SK-N-SH treated with all-trans-retinoic acid at 6 μM for 48 hours (cell line): ENCODE results near the gene GABARAP.

ENCODE experiments used
- ATAC-seq: fragments of 200-7000 bp; cut with Tn5 transposase; 3 replicates; pipeline ENCODE4 v1.9.1; 2020; ENCODE audit warnings: mild to moderate bottlenecking, moderate library complexity
- BACH2 ChIP-seq: fragments of 250-450 bp; sonication (Bioruptor Pico); IDR thresholded peaks from 2 replicates; pipeline ENCODE4 v1.9.0; 2021; ENCODE audit warnings: mild to moderate bottlenecking, borderline replicate concordance
- ESRRG ChIP-seq: fragments of 250-450 bp; sonication (Bioruptor Pico); IDR thresholded peaks from 2 replicates; pipeline ENCODE4 v1.6.1; 2021; ENCODE audit warnings: mild to moderate bottlenecking
- ISL1 ChIP-seq: fragments of 250-450 bp; sonication (Bioruptor Pico); IDR thresholded peaks from 2 replicates; pipeline ENCODE4 v2.1.2; 2022; ENCODE audit warnings: mild to moderate bottlenecking, moderate library complexity
- OSR1 ChIP-seq: fragments of 250-450 bp; sonication (Bioruptor Pico); IDR thresholded peaks from 2 replicates; pipeline ENCODE4 v1.8.0; 2022; ENCODE audit warnings: moderate library complexity, mild to moderate bottlenecking, inconsistent platforms
- PPARA ChIP-seq: fragments of 250-450 bp; sonication (Bioruptor Pico); IDR thresholded peaks from 2 replicates; pipeline ENCODE4 v1.5.0; 2020; ENCODE audit warnings: mild to moderate bottlenecking, borderline replicate concordance
- RARB ChIP-seq: fragments of 250-450 bp; sonication (Bioruptor Pico); IDR thresholded peaks from 2 replicates; pipeline ENCODE4 v1.8.0; 2021; ENCODE audit warnings: mild to moderate bottlenecking, moderate library complexity
- SNAI2 ChIP-seq: fragments of 250-450 bp; sonication (Bioruptor Pico); IDR thresholded peaks from 2 replicates; pipeline ENCODE4 v1.5.0; 2020; ENCODE audit warnings: mild to moderate bottlenecking, moderate library complexity
- TCF4 ChIP-seq: fragments of 250-450 bp; sonication (Bioruptor Pico); IDR thresholded peaks from 2 replicates; pipeline ENCODE4 v1.8.0; 2021; ENCODE audit warnings: mild to moderate bottlenecking, moderate library complexity, borderline replicate concordance
- TOX ChIP-seq: fragments of 250-450 bp; sonication (Bioruptor Pico); IDR thresholded peaks from 2 replicates; pipeline ENCODE4 v1.8.0; 2021; ENCODE audit warnings: mild to moderate bottlenecking, moderate library complexity, borderline replicate concordance
- ZC3H10 ChIP-seq: fragments of 250-450 bp; sonication (Bioruptor Pico); IDR thresholded peaks from 2 replicates; pipeline ENCODE4 v1.5.1; 2021; ENCODE audit warnings: mild to moderate bottlenecking, moderate library complexity
- ZFP3 ChIP-seq: fragments of 250-450 bp; sonication (Bioruptor Pico); IDR thresholded peaks from 2 replicates; pipeline ENCODE4 v1.5.0; 2020; ENCODE audit warnings: mild to moderate bottlenecking, moderate library complexity
- ZFP30 ChIP-seq: fragments of 450-650 bp; formaldehyde crosslinking; IDR thresholded peaks from 2 replicates; pipeline ENCODE4 v1.5.0; 2022; ENCODE audit warnings: mild to moderate bottlenecking, moderate library complexity
- ZNF565 ChIP-seq: fragments of 450-650 bp; formaldehyde crosslinking; conservative IDR thresholded peaks from 2 replicates; pipeline ENCODE4 v1.5.0; 2020; ENCODE audit warnings: low read depth, mild to moderate bottlenecking, moderate library complexity
- ZNF70 ChIP-seq: fragments of 450-650 bp; formaldehyde crosslinking; IDR thresholded peaks from 2 replicates; pipeline ENCODE4 v1.5.0; 2020; ENCODE audit warnings: mild to moderate bottlenecking, moderate library complexity
- ZNF8 ChIP-seq: fragments of 450-650 bp; formaldehyde crosslinking; IDR thresholded peaks from 2 replicates; pipeline ENCODE4 v1.5.0; 2020; ENCODE audit warnings: mild to moderate bottlenecking, moderate library complexity
- TF ChIP-seq, protein P1 (sequence below): fragments of 250-450 bp; sonication (Bioruptor Pico); IDR thresholded peaks from 2 replicates; pipeline ENCODE4 v1.5.1; 2020; ENCODE audit warnings: low read depth, mild to moderate bottlenecking, moderate library complexity
- TF ChIP-seq, protein P2 (sequence below): fragments of 250-450 bp; sonication (Bioruptor Pico); IDR thresholded peaks from 2 replicates; pipeline ENCODE4 v1.8.0; 2020; ENCODE audit warnings: mild to moderate bottlenecking, moderate library complexity, borderline replicate concordance
- TF ChIP-seq, protein P3 (sequence below): fragments of 250-450 bp; sonication (Bioruptor Pico); IDR thresholded peaks from 2 replicates; pipeline ENCODE4 v1.8.0; 2021; ENCODE audit warnings: low read depth, mild to moderate bottlenecking, moderate library complexity, borderline replicate concordance
- TF ChIP-seq, protein P4 (sequence below): fragments of 250-450 bp; sonication (Bioruptor Pico); IDR thresholded peaks from 2 replicates; pipeline ENCODE4 v1.5.0; 2020; ENCODE audit warnings: mild to moderate bottlenecking, moderate library complexity

The GABARAP gene

DNA sequence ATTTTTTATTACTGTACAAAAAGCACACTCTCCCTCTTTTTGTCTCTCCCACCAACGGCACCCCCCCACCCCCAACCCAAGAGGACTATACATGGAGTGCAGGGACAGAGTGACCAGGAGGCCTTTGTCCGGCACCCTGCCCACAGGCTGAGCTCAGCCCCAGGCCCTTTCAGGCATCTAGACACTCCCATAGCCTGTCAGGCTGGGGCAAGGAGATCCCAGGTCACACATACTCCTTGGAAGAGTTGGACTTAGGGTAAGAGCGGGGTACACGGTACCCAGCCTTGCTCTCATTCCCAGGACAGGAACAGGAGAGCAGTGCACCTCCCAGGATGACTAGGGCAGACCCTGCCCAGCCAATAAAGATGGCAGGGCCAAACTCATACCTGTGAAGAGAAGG lies 17.9 kb upstream of the GABARAP start (continued):
- TF ChIP-seq RARB (CRISPR knock-in tag) = no peak
- no peak for TF ChIP-seq TCF4 (CRISPR knock-in tag)
- no peak for TF ChIP-seq ESRRG (CRISPR knock-in tag)
- TF ChIP-seq ZFP3 (CRISPR knock-in tag) = no peak
- TF ChIP-seq, protein P1, sequence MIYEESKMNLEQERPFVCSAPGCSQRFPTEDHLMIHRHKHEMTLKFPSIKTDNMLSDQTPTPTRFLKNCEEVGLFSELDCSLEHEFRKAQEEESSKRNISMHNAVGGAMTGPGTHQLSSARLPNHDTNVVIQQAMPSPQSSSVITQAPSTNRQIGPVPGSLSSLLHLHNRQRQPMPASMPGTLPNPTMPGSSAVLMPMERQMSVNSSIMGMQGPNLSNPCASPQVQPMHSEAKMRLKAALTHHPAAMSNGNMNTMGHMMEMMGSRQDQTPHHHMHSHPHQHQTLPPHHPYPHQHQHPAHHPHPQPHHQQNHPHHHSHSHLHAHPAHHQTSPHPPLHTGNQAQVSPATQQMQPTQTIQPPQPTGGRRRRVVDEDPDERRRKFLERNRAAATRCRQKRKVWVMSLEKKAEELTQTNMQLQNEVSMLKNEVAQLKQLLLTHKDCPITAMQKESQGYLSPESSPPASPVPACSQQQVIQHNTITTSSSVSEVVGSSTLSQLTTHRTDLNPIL (CRISPR knock-in tag) = no peak
- TF ChIP-seq TOX = no peak
- TF ChIP-seq ZFP30 (CRISPR knock-in tag) = no peak
- no peak for TF ChIP-seq ZNF565 (CRISPR knock-in tag)
- no peak for TF ChIP-seq PPARA (CRISPR knock-in tag)
- no peak for TF ChIP-seq BACH2 (CRISPR knock-in tag)

DNA sequence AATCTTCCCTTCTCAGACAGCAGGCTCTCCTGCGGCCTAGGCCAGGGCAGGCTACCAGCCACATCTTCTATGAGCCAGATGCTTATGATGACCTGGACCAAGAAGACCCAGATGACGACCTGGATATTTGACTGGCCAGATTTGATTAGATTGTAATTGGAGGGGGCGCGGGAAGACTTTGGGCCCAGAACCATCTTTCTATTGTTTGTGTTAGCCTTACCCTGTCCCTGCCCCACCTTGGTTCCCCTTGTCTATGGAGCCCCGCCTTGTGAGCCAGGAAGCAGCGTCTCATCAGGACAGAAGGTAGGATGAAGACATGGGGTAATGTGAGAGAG lies 17.3 kb upstream of the GABARAP start:
- no peak for ATAC-seq
- no peak for TF ChIP-seq ZNF8
- TF ChIP-seq ZC3H10 = no peak
- no peak for TF ChIP-seq OSR1
- TF ChIP-seq ZFP3 (CRISPR knock-in tag) = no peak
- no peak for TF ChIP-seq ESRRG (CRISPR knock-in tag)
- no peak for TF ChIP-seq ZFP30 (CRISPR knock-in tag)
- TF ChIP-seq, protein P2, sequence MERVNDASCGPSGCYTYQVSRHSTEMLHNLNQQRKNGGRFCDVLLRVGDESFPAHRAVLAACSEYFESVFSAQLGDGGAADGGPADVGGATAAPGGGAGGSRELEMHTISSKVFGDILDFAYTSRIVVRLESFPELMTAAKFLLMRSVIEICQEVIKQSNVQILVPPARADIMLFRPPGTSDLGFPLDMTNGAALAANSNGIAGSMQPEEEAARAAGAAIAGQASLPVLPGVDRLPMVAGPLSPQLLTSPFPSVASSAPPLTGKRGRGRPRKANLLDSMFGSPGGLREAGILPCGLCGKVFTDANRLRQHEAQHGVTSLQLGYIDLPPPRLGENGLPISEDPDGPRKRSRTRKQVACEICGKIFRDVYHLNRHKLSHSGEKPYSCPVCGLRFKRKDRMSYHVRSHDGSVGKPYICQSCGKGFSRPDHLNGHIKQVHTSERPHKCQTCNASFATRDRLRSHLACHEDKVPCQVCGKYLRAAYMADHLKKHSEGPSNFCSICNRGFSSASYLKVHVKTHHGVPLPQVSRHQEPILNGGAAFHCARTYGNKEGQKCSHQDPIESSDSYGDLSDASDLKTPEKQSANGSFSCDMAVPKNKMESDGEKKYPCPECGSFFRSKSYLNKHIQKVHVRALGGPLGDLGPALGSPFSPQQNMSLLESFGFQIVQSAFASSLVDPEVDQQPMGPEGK = no peak
- TF ChIP-seq ZNF70 = no peak
- no peak for TF ChIP-seq ZNF565 (CRISPR knock-in tag)
- TF ChIP-seq, protein P1 (CRISPR knock-in tag) = no peak
- TF ChIP-seq, protein P3, sequence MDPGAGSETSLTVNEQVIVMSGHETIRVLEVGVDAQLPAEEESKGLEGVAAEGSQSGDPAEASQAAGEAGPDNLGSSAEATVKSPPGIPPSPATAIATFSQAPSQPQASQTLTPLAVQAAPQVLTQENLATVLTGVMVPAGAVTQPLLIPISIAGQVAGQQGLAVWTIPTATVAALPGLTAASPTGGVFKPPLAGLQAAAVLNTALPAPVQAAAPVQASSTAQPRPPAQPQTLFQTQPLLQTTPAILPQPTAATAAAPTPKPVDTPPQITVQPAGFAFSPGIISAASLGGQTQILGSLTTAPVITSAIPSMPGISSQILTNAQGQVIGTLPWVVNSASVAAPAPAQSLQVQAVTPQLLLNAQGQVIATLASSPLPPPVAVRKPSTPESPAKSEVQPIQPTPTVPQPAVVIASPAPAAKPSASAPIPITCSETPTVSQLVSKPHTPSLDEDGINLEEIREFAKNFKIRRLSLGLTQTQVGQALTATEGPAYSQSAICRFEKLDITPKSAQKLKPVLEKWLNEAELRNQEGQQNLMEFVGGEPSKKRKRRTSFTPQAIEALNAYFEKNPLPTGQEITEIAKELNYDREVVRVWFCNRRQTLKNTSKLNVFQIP (CRISPR knock-in tag) = no peak
- no peak for TF ChIP-seq TOX

DNA sequence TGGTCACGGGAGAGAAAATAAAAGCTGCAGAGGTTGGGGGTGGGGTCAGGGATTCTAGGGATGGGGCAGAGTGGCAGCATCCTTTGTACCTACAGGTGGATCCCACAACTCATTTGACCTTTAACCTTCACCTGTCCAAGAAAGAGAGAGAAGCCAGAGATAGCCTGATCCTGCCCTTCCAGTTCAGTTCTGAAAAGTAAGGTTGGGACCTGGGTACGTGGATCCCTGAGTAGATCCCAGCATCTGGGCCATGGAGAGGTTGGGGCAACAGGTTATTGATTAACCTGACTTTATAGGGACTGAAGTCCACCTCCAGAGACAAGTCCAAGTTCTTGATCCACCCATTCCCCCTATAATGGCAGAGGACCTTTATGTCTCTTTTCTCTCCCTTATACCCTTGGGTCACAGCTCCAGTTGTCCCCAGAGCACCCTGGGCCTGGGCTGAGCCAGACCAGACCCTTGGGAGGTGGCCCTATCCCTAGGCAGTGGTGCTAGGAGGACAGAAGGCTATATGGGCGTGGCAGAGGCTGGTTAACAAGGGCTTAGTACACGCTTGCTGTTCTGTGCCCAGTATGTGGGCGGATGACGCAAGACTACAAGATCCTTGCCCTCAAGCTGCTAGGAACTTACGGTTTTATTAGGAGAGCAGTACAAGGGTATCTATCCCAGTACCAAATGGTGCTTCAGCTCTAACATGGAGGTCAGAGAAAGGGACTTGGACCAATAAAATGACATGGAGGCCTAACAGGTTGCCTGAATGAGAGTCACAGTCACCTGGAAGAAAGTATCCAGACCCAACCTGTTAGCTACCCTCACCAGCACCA lies 16.7 kb upstream of the GABARAP start:
- no peak for ATAC-seq

More for the DNA sequence above, 16.7 kb upstream of the GABARAP start:
- TF ChIP-seq OSR1 (no peak), ZFP3 (CRISPR knock-in tag) (no peak), TOX (no peak), ZC3H10 (no peak), ZNF8 (no peak), ISL1 (CRISPR knock-in tag) (no peak), SNAI2 (no peak)
- TF ChIP-seq, protein P1 (CRISPR knock-in tag) = no peak
- TF ChIP-seq, protein P4, sequence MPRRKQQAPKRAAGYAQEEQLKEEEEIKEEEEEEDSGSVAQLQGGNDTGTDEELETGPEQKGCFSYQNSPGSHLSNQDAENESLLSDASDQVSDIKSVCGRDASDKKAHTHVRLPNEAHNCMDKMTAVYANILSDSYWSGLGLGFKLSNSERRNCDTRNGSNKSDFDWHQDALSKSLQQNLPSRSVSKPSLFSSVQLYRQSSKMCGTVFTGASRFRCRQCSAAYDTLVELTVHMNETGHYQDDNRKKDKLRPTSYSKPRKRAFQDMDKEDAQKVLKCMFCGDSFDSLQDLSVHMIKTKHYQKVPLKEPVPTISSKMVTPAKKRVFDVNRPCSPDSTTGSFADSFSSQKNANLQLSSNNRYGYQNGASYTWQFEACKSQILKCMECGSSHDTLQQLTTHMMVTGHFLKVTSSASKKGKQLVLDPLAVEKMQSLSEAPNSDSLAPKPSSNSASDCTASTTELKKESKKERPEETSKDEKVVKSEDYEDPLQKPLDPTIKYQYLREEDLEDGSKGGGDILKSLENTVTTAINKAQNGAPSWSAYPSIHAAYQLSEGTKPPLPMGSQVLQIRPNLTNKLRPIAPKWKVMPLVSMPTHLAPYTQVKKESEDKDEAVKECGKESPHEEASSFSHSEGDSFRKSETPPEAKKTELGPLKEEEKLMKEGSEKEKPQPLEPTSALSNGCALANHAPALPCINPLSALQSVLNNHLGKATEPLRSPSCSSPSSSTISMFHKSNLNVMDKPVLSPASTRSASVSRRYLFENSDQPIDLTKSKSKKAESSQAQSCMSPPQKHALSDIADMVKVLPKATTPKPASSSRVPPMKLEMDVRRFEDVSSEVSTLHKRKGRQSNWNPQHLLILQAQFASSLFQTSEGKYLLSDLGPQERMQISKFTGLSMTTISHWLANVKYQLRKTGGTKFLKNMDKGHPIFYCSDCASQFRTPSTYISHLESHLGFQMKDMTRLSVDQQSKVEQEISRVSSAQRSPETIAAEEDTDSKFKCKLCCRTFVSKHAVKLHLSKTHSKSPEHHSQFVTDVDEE (CRISPR knock-in tag) = no peak
- TF ChIP-seq, all 23 proteins: peak for 0
